ENCODE measurements around the gene CSF1.
"Not testable (repeated sequence)": the region's sequence is repeated elsewhere in the genome, so short reads cannot be mapped to it uniquely, and the experiment has no call there.

CSF1 gene

GRCh38 chr1:109919303-109919702 lies 8.7 kb downstream of the CSF1 start:
- no peak for DNase-seq (ENCODE audit: low spot score)

GRCh38 chr1:109920391-109920790 lies 9.7 kb downstream of the CSF1 start:
- not testable (repeated sequence) for DNase-seq (ENCODE audit: low spot score)

GRCh38 chr1:109922326-109922725 lies 11.7 kb downstream of the CSF1 start:
- DNase-seq (ENCODE audit: low spot score): no peak

GRCh38 chr1:109923131-109923945 lies 12.7 kb downstream of the CSF1 start:
- DNase-seq (ENCODE audit: low spot score): no peak

GRCh38 chr1:109923946-109924275 lies 13.3 kb downstream of the CSF1 start:
- no peak for DNase-seq (ENCODE audit: low spot score)

- DNase-seq (ENCODE audit: low spot score): no peak
Observed at GRCh38 chr1:109924316-109924715, 13.7 kb downstream of the CSF1 start.

GRCh38 chr1:109925159-109925990 lies 14.7 kb downstream of the CSF1 start:
- DNase-seq (ENCODE audit: low spot score): no peak

GRCh38 chr1:109926662-109927300 lies 16.1 kb downstream of the CSF1 start:
- no peak for DNase-seq (ENCODE audit: low spot score)

- DNase-seq (ENCODE audit: low spot score): no peak
Observed at GRCh38 chr1:109927356-109927755, 16.7 kb downstream of the CSF1 start.

- DNase-seq (ENCODE audit: low spot score): no peak
Observed at GRCh38 chr1:109927911-109928321, 17.3 kb downstream of the CSF1 start.

- DNase-seq (ENCODE audit: low spot score): no peak
Observed at GRCh38 chr1:109928591-109929111, 18.0 kb downstream of the CSF1 start.

GRCh38 chr1:109929170-109929569 lies 18.5 kb downstream of the CSF1 start:
- no peak for DNase-seq (ENCODE audit: low spot score)

GRCh38 chr1:109929588-109930251 lies 19.1 kb downstream of the CSF1 start:
- no peak for DNase-seq (ENCODE audit: low spot score)

- DNase-seq (ENCODE audit: low spot score): no peak
Observed at GRCh38 chr1:109930252-109930993, 19.8 kb downstream of the CSF1 start.

GRCh38 chr1:109931189-109931731 lies 20.6 kb downstream of the CSF1 start:
- DNase-seq (ENCODE audit: low spot score): no peak

- DNase-seq (ENCODE audit: low spot score): no peak
Observed at GRCh38 chr1:109931911-109932636, 21.4 kb downstream of the CSF1 start.

GRCh38 chr1:109932679-109933078 lies 22.0 kb downstream of the CSF1 start:
- DNase-seq (ENCODE audit: low spot score): no peak

GRCh38 chr1:109933856-109934711 lies 23.4 kb downstream of the CSF1 start:
- DNase-seq (ENCODE audit: low spot score): no peak

- no peak for DNase-seq (ENCODE audit: low spot score)
Observed at GRCh38 chr1:109935451-109935900, 24.8 kb downstream of the CSF1 start.
